Thyroid gland (tissue), 4 donors: Measurements from ENCODE around the gene SETD4.

Experiments
- POLR2A ChIP-seq, 2 donors: fragments of 450-650 bp; IDR thresholded peaks; one replicate each; pipeline ENCODE4 v1.6.1; 2017; ENCODE audit warnings: antibody characterized with exemption in 2 of 2, mild to moderate bottlenecking in 2 of 2, moderate library complexity in 1 of 2
- TF ChIP-seq, protein P1 (sequence below), 6 experiments: fragments of 200-600 bp in 3 of 6; fragments of 450-650 bp in 3 of 6; sonication (generic) in 3 of 6; IDR thresholded peaks; one replicate each; pipeline ENCODE4 v1.5.1; 2016 to 2019; ENCODE audit warnings: antibody characterized with exemption in 6 of 6, mild to moderate bottlenecking in 2 of 6, inconsistent platforms in 1 of 6, moderate library complexity in 1 of 6

DNA sequence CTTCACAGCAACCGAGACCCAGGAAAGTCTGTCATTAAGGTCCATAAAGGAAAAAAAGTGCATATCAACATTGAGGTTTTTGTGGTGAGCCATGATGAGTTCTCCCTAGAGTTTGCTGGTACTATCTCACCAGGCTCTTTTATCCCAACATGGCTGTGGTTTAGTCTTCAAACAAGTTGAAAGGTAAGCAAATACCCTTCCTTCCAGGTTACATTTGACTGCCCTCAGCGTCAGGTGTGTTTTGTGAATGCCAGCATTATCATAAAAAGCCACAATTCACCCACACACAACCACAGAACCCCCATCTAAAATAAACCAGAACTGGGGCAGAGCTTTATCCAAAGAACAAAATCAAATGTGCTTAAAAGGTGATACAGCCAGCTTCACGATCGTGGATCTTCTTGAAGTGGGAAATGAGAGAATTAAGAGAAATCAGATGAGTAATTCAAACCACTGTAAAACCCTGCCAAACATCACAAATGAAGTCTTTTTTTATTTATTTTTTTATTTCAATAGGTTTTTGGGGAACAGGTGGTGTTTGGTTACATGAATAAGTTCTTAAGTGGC lies 64.7 kb downstream of the SETD4 start:
- TF ChIP-seq, protein P1, sequence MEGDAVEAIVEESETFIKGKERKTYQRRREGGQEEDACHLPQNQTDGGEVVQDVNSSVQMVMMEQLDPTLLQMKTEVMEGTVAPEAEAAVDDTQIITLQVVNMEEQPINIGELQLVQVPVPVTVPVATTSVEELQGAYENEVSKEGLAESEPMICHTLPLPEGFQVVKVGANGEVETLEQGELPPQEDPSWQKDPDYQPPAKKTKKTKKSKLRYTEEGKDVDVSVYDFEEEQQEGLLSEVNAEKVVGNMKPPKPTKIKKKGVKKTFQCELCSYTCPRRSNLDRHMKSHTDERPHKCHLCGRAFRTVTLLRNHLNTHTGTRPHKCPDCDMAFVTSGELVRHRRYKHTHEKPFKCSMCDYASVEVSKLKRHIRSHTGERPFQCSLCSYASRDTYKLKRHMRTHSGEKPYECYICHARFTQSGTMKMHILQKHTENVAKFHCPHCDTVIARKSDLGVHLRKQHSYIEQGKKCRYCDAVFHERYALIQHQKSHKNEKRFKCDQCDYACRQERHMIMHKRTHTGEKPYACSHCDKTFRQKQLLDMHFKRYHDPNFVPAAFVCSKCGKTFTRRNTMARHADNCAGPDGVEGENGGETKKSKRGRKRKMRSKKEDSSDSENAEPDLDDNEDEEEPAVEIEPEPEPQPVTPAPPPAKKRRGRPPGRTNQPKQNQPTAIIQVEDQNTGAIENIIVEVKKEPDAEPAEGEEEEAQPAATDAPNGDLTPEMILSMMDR (IDR thresholded peaks at IDR 0.05) = no peak
- TF ChIP-seq POLR2A (IDR thresholded peaks at IDR 0.05) = no peak
